H1 (cell line): ENCODE data around the gene RGS3. TPM values are rescaled to one million over a fixed set of nuclear protein-coding genes. Genes with fewer than 3 reads are reported as not detected.

Experiments
- CTCF ChIA-PET: fragments of 300-600 bp; sonication (Branson Sonifier 250); formaldehyde crosslinking; loops from one replicate; lab custom pipeline; 2021; ENCODE audit not compliant: partially characterized antibody; lab: Charles Lee
- POLR2A ChIA-PET: fragments of 300-600 bp; sonication (Branson Sonifier 250); formaldehyde crosslinking; loops from one replicate; lab custom pipeline; 2021; ENCODE audit warnings: inconsistent platforms; ENCODE audit not compliant: partially characterized antibody; lab: Charles Lee
- DNase-seq, 2 experiments: peaks; one replicate each; pipeline versions ENCODE4 v3.0.0 to v3.0.0-alpha.2; 2010 to 2022; ENCODE audit warnings: low spot score in 2 of 2, low read depth in 1 of 2, mixed read lengths in 1 of 2
- FAIRE-seq: peaks from 2 replicates; lab custom pipeline; 2011; peaks lifted over from hg19 to GRCh38; lab: Jason Lieb, UNC
- H2AFZ ChIP-seq: 2 replicates; pipeline ENCODE4 v1.8.1; 2012; ENCODE audit warnings: low read length, inconsistent platforms
- H2AK5ac ChIP-seq: 2 replicates; pipeline ENCODE4 v1.6.1; 2013; ENCODE audit warnings: low read depth, low read length
- H2BK120ac ChIP-seq: replicated peaks from 2 replicates; pipeline ENCODE3; 2013; ENCODE audit warnings: low read depth, low read length, inconsistent platforms
- H2BK12ac ChIP-seq: 2 replicates; pipeline ENCODE4 v1.6.1; 2013; ENCODE audit warnings: low read depth, low read length
- H2BK15ac ChIP-seq: 2 replicates; pipeline ENCODE4 v1.6.1; 2013; ENCODE audit warnings: low read length
- H2BK20ac ChIP-seq: 2 replicates; pipeline ENCODE4 v1.6.1; 2013; ENCODE audit warnings: low read length
- H2BK5ac ChIP-seq: 2 replicates; pipeline ENCODE4 v1.6.1; 2013; ENCODE audit warnings: low read depth, low read length
- H3K14ac ChIP-seq: 2 replicates; pipeline ENCODE4 v1.6.1; 2013; ENCODE audit warnings: inconsistent platforms; ENCODE audit not compliant: insufficient read length
- H3K18ac ChIP-seq: 2 replicates; pipeline ENCODE4 v1.6.1; 2013; ENCODE audit warnings: low read length; ENCODE audit errors: extremely low read depth
- H3K23ac ChIP-seq: 2 replicates; pipeline ENCODE4 v1.6.1; 2013; ENCODE audit warnings: inconsistent platforms; ENCODE audit not compliant: insufficient read length
- H3K23me2 ChIP-seq: 2 replicates; pipeline ENCODE4 v1.6.1; 2013; ENCODE audit warnings: low read depth, low read length
- H3K27ac ChIP-seq: 2 replicates; pipeline ENCODE4 v1.6.1; 2011; ENCODE audit warnings: low read depth, low read length, inconsistent platforms
- H3K27me3 ChIP-seq, 4 experiments: replicated peaks in 1 of 4; 1 replicate in 1 of 4; 2 replicates in 3 of 4; pipeline versions ENCODE4 v1.6.1 to v1.8.1; 2011 to 2013; ENCODE audit warnings: low read length in 3 of 4, mild to moderate bottlenecking in 3 of 4, inconsistent platforms in 2 of 4, mixed read lengths in 2 of 4, moderate library complexity in 1 of 4; ENCODE audit not compliant: control insufficient read depth in 3 of 4, insufficient read depth in 3 of 4; ENCODE audit errors: extremely low read depth in 1 of 4
- H3K36me3 ChIP-seq, 4 experiments: 2 replicates each; pipeline versions ENCODE4 v1.6.1 to v1.8.1; 2011 to 2013; ENCODE audit warnings: mild to moderate bottlenecking in 4 of 4, low read length in 3 of 4, moderate library complexity in 2 of 4, control low read depth in 1 of 4, inconsistent platforms in 1 of 4; ENCODE audit not compliant: insufficient read depth in 4 of 4, control insufficient read depth in 2 of 4
- H3K4ac ChIP-seq: replicated peaks from 2 replicates; pipeline ENCODE3; 2013; ENCODE audit warnings: low read length, low read depth, mixed read lengths, inconsistent platforms; ENCODE audit not compliant: insufficient read length
- H3K4me1 ChIP-seq, 4 experiments: replicated peaks in 1 of 4; 1 replicate in 1 of 4; 2 replicates in 3 of 4; pipeline versions ENCODE4 v1.6.1 to v1.8.1; 2011 to 2013; ENCODE audit warnings: low read length in 3 of 4, inconsistent platforms in 2 of 4, mixed read lengths in 1 of 4; ENCODE audit not compliant: insufficient read depth in 4 of 4, control insufficient read depth in 3 of 4
- H3K4me2 ChIP-seq, 2 experiments: 2 replicates each; pipeline versions ENCODE4 v1.6.1 to v1.8.1; 2011 to 2013; ENCODE audit warnings: low read depth in 2 of 2, low read length in 2 of 2, control low read depth in 1 of 2, inconsistent platforms in 1 of 2, mild to moderate bottlenecking in 1 of 2; ENCODE audit not compliant: insufficient read depth in 1 of 2
- H3K4me3 ChIP-seq, 4 experiments: fragments of 200-600, 300-600 bp in 1 of 4; sonication (generic), shearing (Covaris generic), sonication (Bioruptor Twin) in 1 of 4; 2 replicates each; pipeline versions ENCODE4 v1.5.1 to v1.8.1; 2011 to 2016; ENCODE audit warnings: low read length in 4 of 4, low read depth in 3 of 4, control low read depth in 2 of 4, inconsistent platforms in 2 of 4, mild to moderate bottlenecking in 2 of 4, mixed read lengths in 1 of 4, moderate library complexity in 1 of 4; ENCODE audit not compliant: insufficient read depth in 2 of 4; ENCODE audit errors: extremely low read depth in 1 of 4
- H3K56ac ChIP-seq: replicated peaks from 2 replicates; pipeline ENCODE3; 2013; ENCODE audit warnings: low read depth, mild to moderate bottlenecking, mixed read lengths, low read length, inconsistent platforms; ENCODE audit not compliant: insufficient read length
- H3K79me1 ChIP-seq: 2 replicates; pipeline ENCODE4 v1.6.1; 2013; ENCODE audit warnings: low read depth, low read length, control low read depth
- H3K79me2 ChIP-seq, 2 experiments: 2 replicates each; pipeline versions ENCODE4 v1.6.1 to v1.8.1; 2012 to 2013; ENCODE audit warnings: low read length in 2 of 2, mild to moderate bottlenecking in 2 of 2, inconsistent platforms in 1 of 2; ENCODE audit not compliant: insufficient read depth in 2 of 2, control insufficient read depth in 1 of 2
- H3K9ac ChIP-seq, 4 experiments: replicated peaks in 1 of 4; 1 replicate in 1 of 4; 2 replicates in 3 of 4; pipeline versions ENCODE4 v1.6.1 to v1.8.1; 2011 to 2013; ENCODE audit warnings: low read depth in 3 of 4, low read length in 3 of 4, control low read depth in 2 of 4, mild to moderate bottlenecking in 2 of 4, moderate library complexity in 2 of 4, inconsistent platforms in 1 of 4; ENCODE audit errors: extremely low read depth in 1 of 4
- H3K9me3 ChIP-seq, 2 experiments: 2 replicates each; pipeline versions ENCODE4 v1.6.1 to v1.8.1; 2012 to 2013; ENCODE audit warnings: mild to moderate bottlenecking in 2 of 2, moderate library complexity in 2 of 2, control low read depth in 1 of 2, inconsistent platforms in 1 of 2, low read depth in 1 of 2, low read length in 1 of 2, mixed read lengths in 1 of 2; ENCODE audit not compliant: insufficient read depth in 2 of 2
- H4K20me1 ChIP-seq, 2 experiments: replicated peaks in 1 of 2; 2 replicates each; pipeline versions ENCODE3 to v1.8.1; 2011 to 2013; ENCODE audit warnings: inconsistent platforms in 2 of 2, low read length in 2 of 2, mild to moderate bottlenecking in 1 of 2; ENCODE audit not compliant: insufficient read depth in 2 of 2, control insufficient read depth in 1 of 2
- H4K5ac ChIP-seq: 2 replicates; pipeline ENCODE4 v1.6.1; 2013; ENCODE audit warnings: low read length, low read depth, mixed read lengths, inconsistent platforms; ENCODE audit not compliant: insufficient read length
- H4K8ac ChIP-seq: 2 replicates; pipeline ENCODE4 v1.8.0; 2013; ENCODE audit warnings: mild to moderate bottlenecking, moderate library complexity, low read length, inconsistent platforms; ENCODE audit not compliant: insufficient read depth; ENCODE audit errors: extremely low read depth
- H4K91ac ChIP-seq: replicated peaks from 2 replicates; pipeline ENCODE3; 2013; ENCODE audit warnings: low read length, mixed read lengths, inconsistent platforms; ENCODE audit not compliant: insufficient read length
- BACH1 ChIP-seq: IDR thresholded peaks from 2 replicates; pipeline ENCODE4 v1.6.1; 2012; ENCODE audit warnings: low read length, improper control_type of control experiment
- CBX5 ChIP-seq: fragments of 300-800, 300-1000 bp; sonication (generic); IDR thresholded peaks from 2 replicates; pipeline ENCODE4 v1.7.1; 2016; ENCODE audit warnings: antibody characterized with exemption, low read length, low read depth
- CBX8 ChIP-seq: fragments of 300-800, 300-1000 bp; sonication (generic); IDR thresholded peaks from 2 replicates; pipeline ENCODE4 v1.7.1; 2016; ENCODE audit warnings: low read depth, low read length, borderline replicate concordance
- CEBPB ChIP-seq: IDR thresholded peaks from 2 replicates; pipeline ENCODE4 v1.6.1; 2012; ENCODE audit warnings: low read depth, low read length
- CREB1 ChIP-seq: IDR thresholded peaks from 2 replicates; pipeline ENCODE4 v1.6.1; 2012; ENCODE audit warnings: inconsistent platforms
- NANOG ChIP-seq: IDR thresholded peaks from 2 replicates; pipeline ENCODE4 v1.6.1; 2011; ENCODE audit warnings: low read length, low read depth, mild to moderate bottlenecking, inconsistent platforms; ENCODE audit not compliant: insufficient read depth, poor library complexity, severe bottlenecking
- PHF8 ChIP-seq: fragments of 200-600 bp; sonication (generic); conservative IDR thresholded peaks from 2 replicates; pipeline ENCODE4 v1.7.1; 2012; ENCODE audit warnings: low read depth, mild to moderate bottlenecking, inconsistent platforms, low read length, moderate library complexity
- POU5F1 ChIP-seq: IDR thresholded peaks from 2 replicates; pipeline ENCODE4 v1.6.1; 2011; ENCODE audit warnings: low read depth, mild to moderate bottlenecking, low read length, moderate library complexity
- SIX5 ChIP-seq: IDR thresholded peaks from 2 replicates; pipeline ENCODE4 v1.6.1; 2011; ENCODE audit warnings: mild to moderate bottlenecking, low read depth, low read length
- TAF7 ChIP-seq: optimal IDR thresholded peaks from 2 replicates; pipeline ENCODE3; 2011; ENCODE audit warnings: low read depth, mild to moderate bottlenecking, inconsistent platforms, low read length, moderate library complexity, borderline replicate concordance
- TCF12 ChIP-seq: IDR thresholded peaks from 2 replicates; pipeline ENCODE4 v1.6.1; 2011; ENCODE audit warnings: low read depth, mild to moderate bottlenecking, low read length
- WGBS, 2 experiments: shearing (Covaris generic) in 1 of 2; methylation state at CpG; one replicate each; pipeline versions ENCODE4 v1.1.6 to v1.1.7; 2013 to 2015; ENCODE audit warnings: low lambda C conversion rate in 2 of 2, mixed read lengths in 2 of 2, inconsistent platforms in 1 of 2, low coverage in 1 of 2, missing lambda C conversion rate in 1 of 2; ENCODE audit not compliant: insufficient replicate concordance in 2 of 2, insufficient coverage in 1 of 2, insufficient read length in 1 of 2; ENCODE audit errors: extremely low coverage in 1 of 2, missing lambda C conversion rate in 1 of 2; 5-methylcytosine and 5-hydroxymethylcytosine counted together
- polyA plus RNA-seq, 7 experiments: library from polyadenylated mRNA; depleted of rRNA in 3 of 7; stranded (reverse) in 5 of 7; unstranded in 2 of 7; fragments of >200 nt in 5 of 7; fragments of 200-250 nt in 2 of 7; gene quantifications; 1 replicate in 5 of 7; 2 replicates in 1 of 7; 4 replicates in 1 of 7; pipeline versions ENCODE4 v1.2.1 to v1.2.3, GENCODE V29; 2011 to 2013; ENCODE audit warnings: missing spikeins in 2 of 7, mixed read lengths in 2 of 7
- total RNA-seq: library from RNA; stranded (reverse); fragmentation: NEBNext Ultra II Directional; extraction: Animal tissue kit (Norgen Biotek cat#: 25700); gene quantifications from 2 replicates; pipeline ENCODE4 v1.2.1, GENCODE V29; 2021

RGS3 gene
- total and polyA plus RNA-seq, 2 of the 8 experiments (the other 6 are each of a cell fraction or from before 2014, with no cell fraction given): 12.6 to 18.2 TPM

- Histone ChIP-seq H2AK5ac (no peak overlapping the region), H3K27ac (no peak overlapping the region), H4K8ac (no peak overlapping the region), H3K56ac (no peak overlapping the region), H3K4me3 (no peak overlapping the region), H3K14ac (no peak overlapping the region), H2BK5ac (no peak overlapping the region), H3K79me2 (no peaks in the 10 kb centered on the region), H3K4me2 (no peak overlapping the region), H3K4me1 (peaks cover 4 to 12% (median 8%) of the 10 kb centered on the region in 4 experiments; a peak in 5 of 7 replicates), H3K18ac (no peak overlapping the region), H2BK15ac (no peak overlapping the region), H3K9me3 (no peaks in the 10 kb centered on the region), H4K91ac (no peak overlapping the region), H3K79me1 (no peaks in the 10 kb centered on the region), H4K5ac (no peak overlapping the region), H2AFZ (no peak overlapping the region), H3K4ac (no peak overlapping the region), H4K20me1 (no peaks in the 10 kb centered on the region), H2BK12ac (no peak overlapping the region), H3K23me2 (peaks cover 2% of the 10 kb centered on the region; the same call in 1 of the 2 replicates), H3K27me3 (no peaks in the 10 kb centered on the region), H3K23ac (no peak overlapping the region), H3K36me3 (peaks cover 0 to 4% (median 0%) of the 10 kb centered on the region in 4 experiments; a peak in 2 of 8 replicates), H3K9ac (no peak overlapping the region), H2BK20ac (no peak overlapping the region), H2BK120ac (no peak overlapping the region)
- 78% methylated on average over 1 of the region's 1 CpG; no CpG with 5 or more reads in 1 of the 2 experiments for WGBS, 2 experiments
- TF ChIP-seq TCF12 (no peak), PHF8 (no peak), TAF7 (no peak), SIX5 (no peak), CREB1 (no peak), CBX5 (no peak), CBX8 (no peak), NANOG (no peak), POU5F1 (no peak), CEBPB (no peak), BACH1 (no peak)
- no peak for DNase-seq
- ChIA-PET CTCF (interaction anchor here (0.6 to 28.3 kb wide), 38 partner anchors 10 to 315 kb away, joined by 3 to 1065 read pairs (median 5); partner anchors contain the start of genes ALAD, BSPRY, C9orf43 and CDC26), POLR2A (interaction anchor here (1.3 kb wide), 1 partner anchor 23 kb away, joined by 5 read pairs; no protein-coding TSS in a partner anchor)
- no peak for FAIRE-seq
Measured at GRCh38 chr9:113588936-113589335, 125.4 kb downstream of the RGS3 start.
